ENCODE data around the gene CAMK2G. TPM values are rescaled to one million over a fixed set of nuclear protein-coding genes. Genes with fewer than 3 reads are reported as not detected.

Gene CAMK2G
- total RNA-seq, 1 experiment from 2014 or later = 147 TPM

GRCh38 chr10:73793456-73793855 lies 80.9 kb downstream of the CAMK2G start:
- ChIA-PET POLR2A (ENCODE audit: unreplicated experiment) (no interaction called here), CTCF (no interaction called here)
- Histone ChIP-seq H3K27ac (no peak overlapping the region), H3F3A (ENCODE audit: insufficient read depth, low read depth) (no peaks in the 10 kb centered on the region), H2AFZ (no peak overlapping the region), H3K9me2 (ENCODE audit: insufficient read depth) (no peaks in the 10 kb centered on the region), H3K79me2 (ENCODE audit: low read depth) (0 out of 2 replicates have a peak, but pooled peaks cover 2% of the 10 kb centered on the region), H3K4me3 (no peak overlapping the region), H3K9me3 (ENCODE audit: insufficient read depth, low read depth) (no peaks in the 10 kb centered on the region), H3K27me3 (ENCODE audit: insufficient read depth, low read depth) (no peaks in the 10 kb centered on the region), H3K36me3 (ENCODE audit: low read depth) (peaks cover 18% of the 10 kb centered on the region; the same call in 1 of the 2 replicates), H3K4me2 (no peak overlapping the region), H3K4me1 (replicated peaks; ENCODE audit: insufficient read depth) (no peaks in the 10 kb centered on the region), H4K20me1 (ENCODE audit: insufficient read depth) (no peaks in the 10 kb centered on the region)
- no TSS peak for BruUV-seq (replicated peaks)
- intact Hi-C loops (cut with micrococcal nuclease; ENCODE audit: unreplicated experiment) = no loop called here
- DNase-seq = no peak
- TF ChIP-seq CTCF (conservative IDR thresholded peaks at IDR 0.05) (no peak), EZH2 (IDR thresholded peaks at IDR 0.05; ENCODE audit: low read depth) (no peak)

- H2AFZ ChIP-seq = no peak overlapping the region
- 0 out of 2 replicates have a peak, but pooled peaks cover 8% of the 10 kb centered on the region for H3K36me3 ChIP-seq (ENCODE audit: low read depth)
- H3K4me3 ChIP-seq = no peak overlapping the region
- H4K20me1 ChIP-seq (ENCODE audit: insufficient read depth) = peaks cover 9% of the 10 kb centered on the region; the same call in 1 of the 2 replicates
- TF ChIP-seq CTCF (conservative IDR thresholded peaks at IDR 0.05) (no peak), EZH2 (IDR thresholded peaks at IDR 0.05; ENCODE audit: low read depth) (no peak)
- no peaks in the 10 kb centered on the region for H3K9me2 ChIP-seq (ENCODE audit: insufficient read depth)
- H3K4me1 ChIP-seq (replicated peaks; ENCODE audit: insufficient read depth) = peaks cover 4% of the 10 kb centered on the region
- no peaks in the 10 kb centered on the region for H3K9me3 ChIP-seq (ENCODE audit: insufficient read depth, low read depth)
- H3K27me3 ChIP-seq (ENCODE audit: insufficient read depth, low read depth) = no peaks in the 10 kb centered on the region
- H3K4me2 ChIP-seq = no peak overlapping the region
- POLR2A ChIA-PET (ENCODE audit: unreplicated experiment) = no interaction called here
- peaks cover 17% of the 10 kb centered on the region for H3K79me2 ChIP-seq (ENCODE audit: low read depth)
- H3F3A ChIP-seq (ENCODE audit: insufficient read depth, low read depth) = no peaks in the 10 kb centered on the region
- CTCF ChIA-PET = no interaction called here
- no TSS peak for BruUV-seq (replicated peaks)
- DNase-seq = no peak
- H3K27ac ChIP-seq = no peak overlapping the region
- intact Hi-C loops (cut with micrococcal nuclease; ENCODE audit: unreplicated experiment) = no loop called here
Measured at GRCh38 chr10:73791871-73792400, 82.4 kb downstream of the CAMK2G start.

- H3K9me3 ChIP-seq (ENCODE audit: insufficient read depth, low read depth) = no peaks in the 10 kb centered on the region
- H3K79me2 ChIP-seq (ENCODE audit: low read depth) = peaks cover 26% of the 10 kb centered on the region
- H3K4me2 ChIP-seq = no peak overlapping the region
- DNase-seq = no peak
- no peaks in the 10 kb centered on the region for H3K9me2 ChIP-seq (ENCODE audit: insufficient read depth)
- H3K36me3 ChIP-seq (ENCODE audit: low read depth) = 0 out of 2 replicates have a peak, but pooled peaks cover 8% of the 10 kb centered on the region
- no TSS peak for BruUV-seq (replicated peaks)
- H3K27ac ChIP-seq = no peak overlapping the region
- no peak for TF ChIP-seq EZH2 (IDR thresholded peaks at IDR 0.05; ENCODE audit: low read depth)
- TF ChIP-seq CTCF (conservative IDR thresholded peaks at IDR 0.05) = no peak
- H3F3A ChIP-seq (ENCODE audit: insufficient read depth, low read depth) = peaks cover under 1% of the 10 kb centered on the region; the same call in 1 of the 2 replicates
- ChIA-PET POLR2A (ENCODE audit: unreplicated experiment) (no interaction called here), CTCF (no interaction called here)
- H3K4me3 ChIP-seq = no peak overlapping the region
- no peak overlapping the region for H2AFZ ChIP-seq
- H3K4me1 ChIP-seq (replicated peaks; ENCODE audit: insufficient read depth) = peaks cover 10% of the 10 kb centered on the region
- no peaks in the 10 kb centered on the region for H3K27me3 ChIP-seq (ENCODE audit: insufficient read depth, low read depth)
- peaks cover 18% of the 10 kb centered on the region; the same call in 1 of the 2 replicates for H4K20me1 ChIP-seq (ENCODE audit: insufficient read depth)
- intact Hi-C loops (cut with micrococcal nuclease; ENCODE audit: unreplicated experiment) = no loop called here
Measured at GRCh38 chr10:73790886-73791625, 83.3 kb downstream of the CAMK2G start.
